ENCODE results near the gene PACSIN3.

PACSIN3 gene

DNA sequence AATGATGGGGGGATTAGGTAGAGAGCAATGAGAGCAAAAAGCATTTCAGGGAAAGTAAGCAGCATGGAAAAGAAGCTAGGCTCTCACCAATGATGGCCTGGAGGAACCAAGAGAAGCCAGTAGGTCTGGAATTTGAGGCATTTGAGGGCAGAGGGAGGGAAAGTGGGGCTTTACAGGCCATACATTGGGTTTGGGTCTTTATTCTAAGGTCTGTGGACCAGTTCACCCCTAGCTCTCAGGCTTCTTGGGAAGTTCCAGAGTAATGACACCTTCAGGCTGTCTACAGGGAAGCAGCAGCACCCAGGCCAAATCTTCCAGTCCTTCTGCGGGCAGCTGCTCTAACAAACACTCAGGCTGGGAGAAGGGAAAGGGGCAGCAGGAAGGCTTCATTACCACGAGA lies 39.0 kb downstream of the PACSIN3 start:
- no peak overlapping the region for H2AFZ ChIP-seq (ENCODE audit: low read length)
- no peaks in the 10 kb centered on the region for H3K79me2 ChIP-seq (ENCODE audit: low read length)
- no peak overlapping the region for H3K27ac ChIP-seq (ENCODE audit: low read length)
- no peaks in the 10 kb centered on the region for H3K9me3 ChIP-seq (replicated peaks; ENCODE audit: insufficient read depth, low read length)
- no peak overlapping the region for H3K4me3 ChIP-seq (ENCODE audit: low read length)
- no peaks in the 10 kb centered on the region for H3K9me2 ChIP-seq (replicated peaks; ENCODE audit: insufficient read depth, low read length)
- H3K36me3 ChIP-seq (replicated peaks; ENCODE audit: insufficient read depth, low read length), result no peaks in the 10 kb centered on the region
- no peaks in the 10 kb centered on the region for H3F3A ChIP-seq (ENCODE audit: insufficient read depth, low read length)
- no peaks in the 10 kb centered on the region for H3K4me1 ChIP-seq (ENCODE audit: low read length)
- TF ChIP-seq, protein P1, sequence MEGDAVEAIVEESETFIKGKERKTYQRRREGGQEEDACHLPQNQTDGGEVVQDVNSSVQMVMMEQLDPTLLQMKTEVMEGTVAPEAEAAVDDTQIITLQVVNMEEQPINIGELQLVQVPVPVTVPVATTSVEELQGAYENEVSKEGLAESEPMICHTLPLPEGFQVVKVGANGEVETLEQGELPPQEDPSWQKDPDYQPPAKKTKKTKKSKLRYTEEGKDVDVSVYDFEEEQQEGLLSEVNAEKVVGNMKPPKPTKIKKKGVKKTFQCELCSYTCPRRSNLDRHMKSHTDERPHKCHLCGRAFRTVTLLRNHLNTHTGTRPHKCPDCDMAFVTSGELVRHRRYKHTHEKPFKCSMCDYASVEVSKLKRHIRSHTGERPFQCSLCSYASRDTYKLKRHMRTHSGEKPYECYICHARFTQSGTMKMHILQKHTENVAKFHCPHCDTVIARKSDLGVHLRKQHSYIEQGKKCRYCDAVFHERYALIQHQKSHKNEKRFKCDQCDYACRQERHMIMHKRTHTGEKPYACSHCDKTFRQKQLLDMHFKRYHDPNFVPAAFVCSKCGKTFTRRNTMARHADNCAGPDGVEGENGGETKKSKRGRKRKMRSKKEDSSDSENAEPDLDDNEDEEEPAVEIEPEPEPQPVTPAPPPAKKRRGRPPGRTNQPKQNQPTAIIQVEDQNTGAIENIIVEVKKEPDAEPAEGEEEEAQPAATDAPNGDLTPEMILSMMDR (IDR thresholded peaks at IDR 0.05; ENCODE audit: low read length), result no peak
- TF ChIP-seq EZH2phosphoT487 (IDR thresholded peaks at IDR 0.05; ENCODE audit: low read length), result no peak
- TF ChIP-seq EZH2 (optimal IDR thresholded peaks at IDR 0.05; ENCODE audit: low read depth, low read length), result no peak
- H3K27me3 ChIP-seq (replicated peaks; ENCODE audit: insufficient read depth, low read length), result no peaks in the 10 kb centered on the region
- no peak overlapping the region for H3K9ac ChIP-seq (ENCODE audit: low read length)
- no peak for DNase-seq
- H3K4me2 ChIP-seq (ENCODE audit: low read depth, low read length), result no peak overlapping the region
- H4K20me1 ChIP-seq (ENCODE audit: insufficient read depth, low read length), result no peaks in the 10 kb centered on the region

DNA sequence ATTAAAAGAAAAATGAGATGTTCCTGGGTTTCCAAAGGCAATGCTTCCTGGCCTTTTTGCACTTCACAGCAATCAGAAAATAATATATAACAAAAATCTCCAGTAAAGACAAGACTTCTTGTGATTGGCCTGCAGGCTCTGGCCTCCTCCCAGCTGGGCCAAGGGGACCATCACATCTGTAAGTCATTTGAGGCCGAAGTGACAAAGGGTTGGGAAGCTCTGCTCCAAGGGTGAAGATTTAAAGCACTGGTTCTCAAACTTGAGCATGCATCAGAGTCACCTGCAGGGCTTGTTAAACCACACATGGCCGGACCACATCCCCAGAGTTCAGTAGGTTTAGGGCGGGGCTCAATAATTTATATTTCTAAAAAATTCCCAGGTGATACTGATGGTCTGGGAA lies 41.7 kb downstream of the PACSIN3 start:
- Histone ChIP-seq H3K4me3 (ENCODE audit: low read length) (no peak overlapping the region), H3K9ac (ENCODE audit: low read length) (no peak overlapping the region), H3K9me2 (replicated peaks; ENCODE audit: insufficient read depth, low read length) (no peaks in the 10 kb centered on the region), H4K20me1 (ENCODE audit: insufficient read depth, low read length) (no peaks in the 10 kb centered on the region), H3K79me2 (ENCODE audit: low read length) (no peaks in the 10 kb centered on the region), H3K36me3 (replicated peaks; ENCODE audit: insufficient read depth, low read length) (no peaks in the 10 kb centered on the region), H3F3A (ENCODE audit: insufficient read depth, low read length) (no peaks in the 10 kb centered on the region), H3K27me3 (replicated peaks; ENCODE audit: insufficient read depth, low read length) (no peaks in the 10 kb centered on the region), H3K27ac (ENCODE audit: low read length) (no peak overlapping the region), H3K4me1 (ENCODE audit: low read length) (no peaks in the 10 kb centered on the region), H2AFZ (ENCODE audit: low read length) (no peak overlapping the region), H3K4me2 (ENCODE audit: low read depth, low read length) (no peak overlapping the region), H3K9me3 (replicated peaks; ENCODE audit: insufficient read depth, low read length) (no peaks in the 10 kb centered on the region)
- TF ChIP-seq, protein P1 (IDR thresholded peaks at IDR 0.05; ENCODE audit: low read length), result no peak
- TF ChIP-seq EZH2phosphoT487 (IDR thresholded peaks at IDR 0.05; ENCODE audit: low read length), result no peak
- TF ChIP-seq EZH2 (optimal IDR thresholded peaks at IDR 0.05; ENCODE audit: low read depth, low read length), result no peak
- no peak for DNase-seq

DNA sequence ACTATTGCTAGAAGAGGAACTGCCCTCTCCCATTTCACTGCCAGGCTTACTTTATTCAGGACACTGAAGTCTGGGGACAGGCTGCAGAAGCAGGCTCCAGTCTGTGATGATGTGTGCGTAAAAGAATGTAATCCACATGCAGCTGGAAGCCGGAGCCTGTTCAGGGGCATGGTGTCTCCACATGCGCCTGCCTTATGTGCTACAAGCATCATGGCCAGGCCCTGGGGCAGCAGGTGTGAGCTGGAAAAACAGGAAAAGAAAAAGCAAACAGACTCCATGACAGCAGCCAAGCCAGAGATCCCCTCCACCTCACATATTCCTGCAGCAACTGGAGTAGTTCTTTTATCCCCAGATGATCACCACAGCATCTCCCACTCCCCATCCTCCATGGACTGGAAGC lies 42.9 kb downstream of the PACSIN3 start:
- Histone ChIP-seq H3K4me1 (ENCODE audit: low read length) (no peaks in the 10 kb centered on the region), H3K9me3 (replicated peaks; ENCODE audit: insufficient read depth, low read length) (no peaks in the 10 kb centered on the region), H3K27ac (ENCODE audit: low read length) (no peak overlapping the region), H3K79me2 (ENCODE audit: low read length) (no peaks in the 10 kb centered on the region), H3K27me3 (replicated peaks; ENCODE audit: insufficient read depth, low read length) (no peaks in the 10 kb centered on the region), H2AFZ (ENCODE audit: low read length) (no peak overlapping the region), H3K9ac (ENCODE audit: low read length) (no peak overlapping the region), H3K4me2 (ENCODE audit: low read depth, low read length) (no peak overlapping the region), H3K36me3 (replicated peaks; ENCODE audit: insufficient read depth, low read length) (no peaks in the 10 kb centered on the region), H3K9me2 (replicated peaks; ENCODE audit: insufficient read depth, low read length) (no peaks in the 10 kb centered on the region), H3K4me3 (ENCODE audit: low read length) (no peak overlapping the region), H4K20me1 (ENCODE audit: insufficient read depth, low read length) (no peaks in the 10 kb centered on the region), H3F3A (ENCODE audit: insufficient read depth, low read length) (no peaks in the 10 kb centered on the region)
- DNase-seq, result no peak
- no peak for TF ChIP-seq EZH2phosphoT487 (IDR thresholded peaks at IDR 0.05; ENCODE audit: low read length)
- TF ChIP-seq, protein P1 (IDR thresholded peaks at IDR 0.05; ENCODE audit: low read length), result no peak
- no peak for TF ChIP-seq EZH2 (optimal IDR thresholded peaks at IDR 0.05; ENCODE audit: low read depth, low read length)

All from MM.1S (cell line).